Naive thymus-derived CD8-positive, alpha-beta T cell (primary cell): Measurements from ENCODE around the gene SRSF2. TPM values are rescaled to one million over a fixed set of nuclear protein-coding genes. Genes with fewer than 3 reads are reported as not detected.
A peak's percentile ranks its signal among the peaks of the same experiment; 100 is the strongest.

ENCODE experiments used
- ATAC-seq, 2 donors: fragments of 150-1000 bp; cut with Tn5 transposase in 1 of 2; sonication (Bioruptor Pico), chemical (Tn5 transposase) in 1 of 2; 1 replicate in 1 of 2; 2 replicates in 1 of 2; pipeline ENCODE4 v1.10.0; 2021; ENCODE audit warnings: mild to moderate bottlenecking in 2 of 2, moderate library complexity in 2 of 2
- POLR2A ChIA-PET: fragments of 350-600 bp; sonication (Branson Sonifier 250); formaldehyde crosslinking; loops from one replicate; lab custom pipeline; 2021; ENCODE audit warnings: antibody characterized with exemption; lab: Charles Lee
- DNase-seq, 10 donors: peaks; one replicate each; pipeline versions ENCODE4 v3.0.0 to v3.0.0-alpha.2; 2020 to 2022
- H3K27ac Mint-ChIP-seq, 10 donors: one replicate each; pipeline ENCODE4 v1.8.0; 2020 to 2022; ENCODE audit warnings: mild to moderate bottlenecking in 10 of 10, mixed read lengths in 10 of 10, moderate library complexity in 4 of 10, inconsistent platforms in 1 of 10
- H3K27me3 Mint-ChIP-seq, 5 donors: one replicate each; pipeline ENCODE4 v1.8.0; 2021 to 2022; ENCODE audit warnings: mixed read lengths in 5 of 5
- H3K36me3 Mint-ChIP-seq, 3 donors: one replicate each; pipeline ENCODE4 v1.8.0; 2020 to 2022; ENCODE audit warnings: mixed read lengths in 3 of 3, mild to moderate bottlenecking in 2 of 3, inconsistent platforms in 1 of 3
- H3K4me1 Mint-ChIP-seq, 4 donors: one replicate each; pipeline ENCODE4 v1.8.0; 2021 to 2022; ENCODE audit warnings: mixed read lengths in 4 of 4
- H3K4me3 Mint-ChIP-seq, 10 donors: one replicate each; pipeline ENCODE4 v1.8.0; 2020 to 2022; ENCODE audit warnings: mild to moderate bottlenecking in 10 of 10, mixed read lengths in 10 of 10, moderate library complexity in 6 of 10, inconsistent platforms in 1 of 10
- H3K9me3 Mint-ChIP-seq, 9 donors: one replicate each; pipeline ENCODE4 v1.8.0; 2020 to 2022; ENCODE audit warnings: mixed read lengths in 9 of 9, mild to moderate bottlenecking in 3 of 9, inconsistent platforms in 1 of 9, moderate library complexity in 1 of 9
- microRNA-seq: library from miRNA; unstranded; fragments of <30 nt; microRNA quantifications from one replicate; pipeline ENCODE4 v1.2.0, GENCODE V29; 2022; ENCODE audit warnings: borderline microRNAs expressed
- polyA plus RNA-seq, 3 donors: library from polyadenylated mRNA; unstranded; fragments of 300-500 nt; fragmentation: Illumina TruSeq; gene quantifications; one replicate each; pipeline ENCODE4 v1.2.3, GENCODE V29; 2021
- total RNA-seq, 8 experiments: library from RNA in 2 of 8; stranded (reverse) in 2 of 8; gene quantifications; one replicate each; pipeline ENCODE4 v1.2.3 and lab custom pipeline; 2021 to 2026

SRSF2 gene
- total and polyA plus RNA-seq, 5 experiments from 2014 or later = 101 to 377 (median 106) TPM

GRCh38 chr17:76685366-76685765, 51.8 kb downstream of the SRSF2 start:
- Mint-ChIP-seq H3K9me3 (no peaks in the 10 kb centered on the region), H3K27ac (peak overlapping the region in 1 of 10 donors; percentile 67), H3K4me3 (no peak overlapping the region), H3K27me3 (no peaks in the 10 kb centered on the region), H3K36me3 (no peaks in the 10 kb centered on the region), H3K4me1 (peaks cover 5 to 12% (median 10%) of the 10 kb centered on the region in 4 donors)
- POLR2A ChIA-PET = no interaction called here
- DNase-seq (no peak), ATAC-seq (no peak)

DNA sequence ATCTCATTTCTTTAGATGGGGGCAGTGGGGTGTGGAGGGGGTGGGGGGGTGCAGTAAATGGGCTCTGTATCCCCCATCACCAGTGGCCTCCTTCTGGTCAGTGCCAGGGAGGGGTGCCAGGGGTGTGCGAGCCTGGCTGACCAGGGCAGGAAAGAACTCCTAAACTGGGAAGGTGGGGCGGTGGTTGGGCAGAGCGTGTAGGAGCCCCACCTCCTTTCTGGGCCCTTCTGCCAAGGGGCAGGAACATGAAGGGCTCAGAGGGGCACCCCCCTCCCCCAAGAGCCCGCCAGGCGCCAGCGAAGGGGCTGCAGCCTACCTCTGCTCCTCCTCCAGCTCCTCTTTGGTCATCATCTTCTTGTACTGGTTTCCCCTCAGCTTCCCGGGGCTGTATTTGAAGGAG, 52.4 kb downstream of the SRSF2 start:
- Mint-ChIP-seq H3K9me3 (no peaks in the 10 kb centered on the region), H3K27me3 (no peaks in the 10 kb centered on the region), H3K36me3 (no peaks in the 10 kb centered on the region), H3K4me1 (peaks cover 5 to 15% (median 11%) of the 10 kb centered on the region in 4 donors), H3K27ac (no peak overlapping the region), H3K4me3 (no peak overlapping the region)
- POLR2A ChIA-PET = no interaction called here
- ATAC-seq = no peak
- DNase-seq = no peak

Small RNA genes lying within 50 kb of the gene (microRNA-seq; reads per million reads assigned to microRNA genes)
- gene MIR636 = not detected

Other genes starting within 250 kb of the SRSF2 start
- 10 to 100 TPM; 59.4 to 62.4 TPM for gene RHBDF2, start 235.9 kb downstream of the SRSF2 start, total RNA-seq
- 10 to 100 TPM in 1 of 3 donors, 1 to 10 TPM in 2; 4.8 to 10.2 (median 6.2) TPM for gene RHBDF2, start 235.9 kb downstream of the SRSF2 start, polyA plus RNA-seq
- gene CYGB, start 199.6 kb downstream of the SRSF2 start, total RNA-seq = 1 to 10 TPM in 1 of 2 experiments, under 1 TPM in 1; 0.52 to 2.1 TPM
- gene CYGB, start 199.6 kb downstream of the SRSF2 start, polyA plus RNA-seq = 1 to 10 TPM in 1 of 3 donors, under 1 TPM in 2; 0.40 to 1.0 (median 0.53) TPM
- gene PRCD, start 197.3 kb downstream of the SRSF2 start, total RNA-seq = 1 to 10 TPM; 4.0 to 5.3 TPM
- 10 to 100 TPM in 1 of 3 donors, 1 to 10 TPM in 2; 5.0 to 11.4 (median 7.1) TPM for gene PRCD, start 197.3 kb downstream of the SRSF2 start, polyA plus RNA-seq
- under 1 TPM in 1 of 2 experiments, not detected in 1; 0.44 TPM for gene ST6GALNAC2, start 151.5 kb downstream of the SRSF2 start, total RNA-seq
- 1 to 10 TPM in 1 of 3 donors, not detected in 2; 1.1 TPM for gene ST6GALNAC2, start 151.5 kb downstream of the SRSF2 start, polyA plus RNA-seq
- not detected for gene ST6GALNAC1, start 93.6 kb downstream of the SRSF2 start, total RNA-seq
- under 1 TPM in 2 of 3 donors, not detected in 1; 0.07 to 0.52 TPM for gene ST6GALNAC1, start 93.6 kb downstream of the SRSF2 start, polyA plus RNA-seq
- gene MXRA7, start 26.4 kb downstream of the SRSF2 start, total RNA-seq = 10 to 100 TPM; 13.9 to 16.3 TPM
- gene MXRA7, start 26.4 kb downstream of the SRSF2 start, polyA plus RNA-seq = 10 to 100 TPM in 1 of 3 donors, 1 to 10 TPM in 2; 2.2 to 25.3 (median 5.4) TPM
- gene JMJD6, start 10.7 kb downstream of the SRSF2 start, total RNA-seq = 10 to 100 TPM; 36.6 to 37.8 TPM
- gene JMJD6, start 10.7 kb downstream of the SRSF2 start, polyA plus RNA-seq = 10 to 100 TPM; 10.2 to 34.2 (median 14.4) TPM
- gene METTL23, start 10.5 kb downstream of the SRSF2 start, total RNA-seq = 10 to 100 TPM; 86.2 to 86.9 TPM
- 100 to 1,000 TPM; 140 to 154 (median 146) TPM for gene METTL23, start 10.5 kb downstream of the SRSF2 start, polyA plus RNA-seq
- 10 to 100 TPM; 28.2 to 30.4 TPM for gene MFSD11, start 788 bp upstream of the SRSF2 start, total RNA-seq
- 10 to 100 TPM; 18.1 to 23.6 (median 18.9) TPM for gene MFSD11, start 788 bp upstream of the SRSF2 start, polyA plus RNA-seq
- gene MGAT5B, start 131.1 kb upstream of the SRSF2 start, total RNA-seq = 1 to 10 TPM; 1.7 to 2.0 TPM
- not detected for gene MGAT5B, start 131.1 kb upstream of the SRSF2 start, polyA plus RNA-seq